Gastrocnemius medialis (tissue), 4 donors: ENCODE measurements around the gene DNAI4. TPM values are rescaled to one million over a fixed set of nuclear protein-coding genes. Genes with fewer than 3 reads are reported as not detected.
"Not testable (repeated sequence)": the region's sequence is repeated elsewhere in the genome, so short reads cannot be mapped to it uniquely, and the experiment has no call there.

Source experiments
- ATAC-seq, 2 donors: fragments of 150-250 bp; one replicate each; pipeline ENCODE4 v1.9.1; 2016
- DNase-seq, 2 donors: peaks; one replicate each; pipeline ENCODE4 v3.0.0-alpha.2; 2019
- H3K27ac ChIP-seq, 4 donors: fragments of 200-600 bp; sonication (generic); 1 replicate in 1 of 4; 2 replicates in 3 of 4; pipeline ENCODE4 v1.5.1; 2016 to 2018; ENCODE audit warnings: mild to moderate bottlenecking in 2 of 4, moderate library complexity in 1 of 4
- H3K27me3 ChIP-seq, 3 donors: fragments of 200-600 bp; sonication (generic) in 2 of 3; 1 replicate in 1 of 3; 2 replicates in 2 of 3; pipeline versions ENCODE4 v1.5.1 to v1.6.0; 2016 to 2019; ENCODE audit warnings: mild to moderate bottlenecking in 1 of 3, moderate library complexity in 1 of 3
- H3K36me3 ChIP-seq, 2 donors: fragments of 200-600 bp; sonication (generic) in 1 of 2; one replicate each; pipeline ENCODE4 v1.5.1; 2017 to 2018
- H3K4me1 ChIP-seq, 2 donors: fragments of 200-600 bp; sonication (generic) in 1 of 2; one replicate each; pipeline ENCODE4 v1.5.1; 2016 to 2017; ENCODE audit warnings: mild to moderate bottlenecking in 2 of 2
- H3K4me3 ChIP-seq, 4 donors: fragments of 200-600 bp; sonication (generic) in 3 of 4; 1 replicate in 1 of 4; 2 replicates in 3 of 4; pipeline ENCODE4 v1.5.1; 2016 to 2019; ENCODE audit warnings: mild to moderate bottlenecking in 2 of 4
- H3K9me3 ChIP-seq, 3 donors: fragments of 200-600 bp; sonication (generic) in 2 of 3; 1 replicate in 1 of 3; 2 replicates in 2 of 3; pipeline ENCODE4 v1.5.1; 2016 to 2019
- CTCF ChIP-seq, 5 experiments: fragments of 450-650 bp in 3 of 5; fragments of 200-600 bp in 2 of 5; sonication (generic) in 2 of 5; IDR thresholded peaks in 4 of 5; conservative IDR thresholded peaks in 1 of 5; 1 replicate in 4 of 5; 2 replicates in 1 of 5; pipeline ENCODE4 v1.5.1; 2016 to 2019; ENCODE audit warnings: antibody characterized with exemption in 5 of 5, mild to moderate bottlenecking in 3 of 5, moderate library complexity in 3 of 5
- POLR2A ChIP-seq, 2 donors: fragments of 450-650 bp; IDR thresholded peaks; one replicate each; pipeline ENCODE4 v1.6.1; 2017; ENCODE audit warnings: antibody characterized with exemption in 2 of 2, mild to moderate bottlenecking in 2 of 2, moderate library complexity in 2 of 2
- in situ Hi-C, 4 donors: fragments of 200-750 bp; cut with MboI; loops; one replicate each; pipeline versions ENCODE4 v1.15.0 to v1.8.0; 2017; ENCODE audit warnings: low sequenced_read_pairs in 4 of 4
- intact Hi-C: fragments of 100-400 bp; cut with DNase I; formaldehyde crosslinking; loops from one replicate; pipeline ENCODE4 v1.15.1; 2023; ENCODE audit warnings: low total_unique reads
- total RNA-seq, 4 donors: library from RNA; depleted of rRNA; stranded (reverse); fragments of >200 nt; gene quantifications; one replicate each; pipeline versions ENCODE4 v1.1.0 to v1.2.3, GENCODE V29; 2016

DNAI4 gene
- total RNA-seq, 4 donors from 2014 or later, result 0.19 to 0.41 (median 0.29) TPM; not detected in 1

DNA sequence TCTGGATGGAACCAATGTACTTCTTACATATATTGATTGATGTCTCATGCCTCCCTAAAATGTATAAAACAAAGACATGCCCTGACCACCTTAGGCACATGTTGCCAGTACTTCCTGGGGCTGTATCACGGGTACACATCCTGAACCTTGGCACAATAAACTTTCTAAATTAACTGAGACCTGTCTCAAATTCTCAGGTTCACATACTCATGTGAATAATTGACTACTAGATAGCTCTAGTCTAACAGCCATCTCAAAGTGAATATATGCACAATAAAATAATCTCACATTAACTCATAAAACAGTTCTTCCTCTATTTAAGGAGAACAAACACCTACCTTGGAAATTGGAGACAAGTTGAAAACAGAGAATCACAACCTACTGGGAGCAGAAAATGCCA, 5.6 kb downstream of the DNAI4 start:
- Histone ChIP-seq H3K4me3 (no peak overlapping the region), H3K4me1 (peaks cover 12% of the 10 kb centered on the region in 2 donors), H3K36me3 (no peaks in the 10 kb centered on the region), H3K27me3 (no peaks in the 10 kb centered on the region), H3K9me3 (no peaks in the 10 kb centered on the region), H3K27ac (no peak overlapping the region)
- no peak for DNase-seq
- intact Hi-C loops (no loop called here), in situ Hi-C loops (no loop called here)
- ATAC-seq, result no peak
- TF ChIP-seq POLR2A (IDR thresholded peaks at IDR 0.05) (no peak), CTCF (IDR thresholded peaks at IDR 0.05 in 4 of 5, conservative IDR thresholded peaks at IDR 0.05 in 1 of 5) (no peak)

GRCh38 chr1:66917476-66917875, 7.2 kb downstream of the DNAI4 start:
- Histone ChIP-seq H3K27ac (no peak overlapping the region), H3K4me3 (no peak overlapping the region), H3K27me3 (no peaks in the 10 kb centered on the region), H3K4me1 (no peaks in the 10 kb centered on the region), H3K9me3 (no peaks in the 10 kb centered on the region), H3K36me3 (no peaks in the 10 kb centered on the region)
- DNase-seq, result no peak
- TF ChIP-seq CTCF (IDR thresholded peaks at IDR 0.05 in 4 of 5, conservative IDR thresholded peaks at IDR 0.05 in 1 of 5) (no peak), POLR2A (IDR thresholded peaks at IDR 0.05) (no peak)
- intact Hi-C loops, result no loop called here
- in situ Hi-C loops, result no loop called here
- no peak for ATAC-seq

GRCh38 chr1:66916320-66916719, 8.3 kb downstream of the DNAI4 start:
- TF ChIP-seq POLR2A (IDR thresholded peaks at IDR 0.05), result no peak
- in situ Hi-C loops, result no loop called here

DNA sequence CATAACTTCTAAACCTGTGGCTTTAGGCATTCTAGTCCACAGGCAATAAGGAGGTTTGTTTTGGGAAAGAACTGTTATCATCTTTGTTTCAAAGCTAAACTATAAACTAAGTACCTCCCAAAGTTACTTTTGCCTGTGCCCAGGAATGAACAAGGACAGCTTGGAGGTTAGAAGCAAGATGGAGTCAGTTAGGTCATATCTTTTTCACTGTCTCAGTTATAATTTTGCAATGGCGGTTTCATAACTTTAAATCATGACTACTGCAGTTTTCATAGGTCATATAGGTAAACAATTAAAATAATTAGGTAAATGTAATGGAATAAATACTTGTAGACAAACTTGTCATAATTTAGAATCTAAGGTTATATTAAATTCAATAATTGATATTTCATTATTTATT, 9.5 kb downstream of the DNAI4 start:
- in situ Hi-C loops, H3K36me3 ChIP-seq, H3K4me3 ChIP-seq, H3K27ac ChIP-seq, ATAC-seq, DNase-seq, intact Hi-C loops, H3K27me3 ChIP-seq, H3K9me3 ChIP-seq, H3K4me1 ChIP-seq: not testable (repeated sequence)

More at GRCh38 chr1:66916320-66916719, 8.3 kb downstream of the DNAI4 start:
- Histone ChIP-seq H3K27me3 (no peaks in the 10 kb centered on the region), H3K9me3 (no peaks in the 10 kb centered on the region), H3K4me1 (no peaks in the 10 kb centered on the region), H3K4me3 (no peak overlapping the region), H3K36me3 (no peaks in the 10 kb centered on the region), H3K27ac (no peak overlapping the region)
- ATAC-seq (no peak), DNase-seq (no peak)
- intact Hi-C loops, result no loop called here

DNA sequence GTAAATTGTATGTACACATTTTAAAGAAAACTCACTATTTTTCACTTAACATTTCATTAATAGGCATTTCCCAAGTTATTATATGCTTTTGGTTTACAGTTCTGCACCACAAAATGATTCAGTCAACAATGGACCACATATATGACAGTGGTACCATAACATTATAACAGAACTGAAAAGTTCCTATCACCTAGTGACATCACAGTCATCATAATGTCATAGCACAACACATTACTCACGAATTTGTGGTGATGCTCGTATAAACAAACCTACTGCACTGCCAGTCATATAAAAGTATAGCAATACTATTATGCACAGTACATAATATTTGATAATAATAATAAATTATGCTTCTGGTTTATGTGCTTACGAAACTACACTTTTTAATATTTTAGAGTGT, 30.9 kb downstream of the DNAI4 start:
- intact Hi-C loops, result no loop called here
- H3K27me3 ChIP-seq, result no peaks in the 10 kb centered on the region
- H3K4me3 ChIP-seq, result no peak overlapping the region
- in situ Hi-C loops, result no loop called here
- ATAC-seq (no peak), DNase-seq (no peak)
- TF ChIP-seq CTCF (IDR thresholded peaks at IDR 0.05 in 4 of 5, conservative IDR thresholded peaks at IDR 0.05 in 1 of 5) (no peak), POLR2A (IDR thresholded peaks at IDR 0.05) (no peak)
- H3K27ac ChIP-seq, result no peak overlapping the region
- H3K36me3 ChIP-seq, result no peaks in the 10 kb centered on the region
- no peaks in the 10 kb centered on the region for H3K9me3 ChIP-seq
- no peaks in the 10 kb centered on the region for H3K4me1 ChIP-seq

GRCh38 chr1:66890621-66891020, 34.0 kb downstream of the DNAI4 start:
- intact Hi-C loops (no loop called here), in situ Hi-C loops (no loop called here)
- H3K4me1 ChIP-seq, result no peaks in the 10 kb centered on the region
- H3K36me3 ChIP-seq, result no peaks in the 10 kb centered on the region
- TF ChIP-seq CTCF (IDR thresholded peaks at IDR 0.05 in 4 of 5, conservative IDR thresholded peaks at IDR 0.05 in 1 of 5) (no peak), POLR2A (IDR thresholded peaks at IDR 0.05) (no peak)
- H3K27me3 ChIP-seq, result no peaks in the 10 kb centered on the region
- ATAC-seq (no peak), DNase-seq (no peak)
- no peak overlapping the region for H3K4me3 ChIP-seq
- H3K27ac ChIP-seq, result no peak overlapping the region
- H3K9me3 ChIP-seq, result no peaks in the 10 kb centered on the region
